Activated T-cell treated with anti-CD3 and anti-CD28 coated beads for 1 hour (primary cell): ENCODE data around the gene OR6K2.

Source experiments
- DNase-seq: peaks from one replicate; pipeline ENCODE4 v3.0.0-alpha.2; 2020; ENCODE audit warnings: low read depth

OR6K2 gene

DNA sequence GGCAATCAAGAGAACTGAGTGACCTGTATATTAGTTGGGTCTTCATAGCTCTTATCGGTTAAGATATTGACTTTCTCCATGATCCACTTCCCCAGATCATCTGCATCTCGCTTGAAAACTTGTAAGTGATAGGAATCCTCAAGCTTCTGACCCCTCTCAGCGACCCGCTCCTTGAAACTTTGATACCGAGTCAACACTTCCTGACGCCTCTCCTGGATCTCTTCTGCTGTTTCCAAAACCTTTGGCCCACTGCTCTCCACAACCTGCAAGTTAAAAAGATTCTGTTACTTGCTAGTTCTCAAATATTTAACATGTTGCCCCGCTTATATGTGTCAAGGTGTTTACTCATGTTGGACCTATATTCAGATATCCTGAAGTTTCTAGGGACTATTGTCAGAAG lies 15.4 kb downstream of the OR6K2 start:
- DNase-seq, result no peak

DNA sequence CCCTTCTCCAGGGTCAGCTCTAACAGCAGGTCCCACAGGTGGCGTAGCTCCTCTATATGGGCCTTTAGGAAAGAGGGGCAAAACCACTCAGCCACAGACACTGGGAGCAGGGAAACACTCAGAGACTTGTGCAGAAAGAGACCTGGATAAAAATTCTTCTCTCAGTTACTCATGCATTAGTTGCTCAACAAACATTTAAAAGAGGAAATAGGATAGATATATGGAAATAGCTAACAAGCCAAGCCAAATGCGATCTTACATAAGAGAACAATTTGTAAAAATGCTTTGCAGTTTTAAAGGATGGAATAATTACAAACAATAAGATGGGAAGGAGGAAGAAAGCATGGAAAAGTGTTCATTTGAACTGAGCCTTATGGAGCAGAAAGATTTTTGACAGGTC lies 18.8 kb downstream of the OR6K2 start:
- DNase-seq, result no peak

DNA sequence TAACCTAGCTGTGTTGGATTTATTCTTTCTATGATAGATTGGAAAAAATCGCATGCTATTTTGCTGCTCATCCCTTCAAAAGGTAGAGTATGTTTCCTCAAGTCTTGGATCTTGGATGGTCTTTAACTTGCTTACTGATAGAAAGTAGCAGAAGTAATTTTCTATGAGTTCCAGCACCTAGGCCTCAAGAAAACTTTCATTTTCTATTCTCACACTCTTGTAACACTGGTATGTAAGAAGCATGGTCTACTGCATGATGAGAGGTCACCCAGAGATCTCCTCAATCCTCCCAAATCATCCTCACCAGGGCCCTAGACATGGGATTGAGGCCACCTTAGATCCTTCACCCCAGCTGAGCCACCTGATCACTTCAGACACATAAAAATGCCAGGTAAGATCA lies 21.2 kb downstream of the OR6K2 start:
- DNase-seq, result no peak

- DNase-seq, result no peak
Observed at GRCh38 chr1:158675563-158676323, 24.7 kb downstream of the OR6K2 start.

DNA sequence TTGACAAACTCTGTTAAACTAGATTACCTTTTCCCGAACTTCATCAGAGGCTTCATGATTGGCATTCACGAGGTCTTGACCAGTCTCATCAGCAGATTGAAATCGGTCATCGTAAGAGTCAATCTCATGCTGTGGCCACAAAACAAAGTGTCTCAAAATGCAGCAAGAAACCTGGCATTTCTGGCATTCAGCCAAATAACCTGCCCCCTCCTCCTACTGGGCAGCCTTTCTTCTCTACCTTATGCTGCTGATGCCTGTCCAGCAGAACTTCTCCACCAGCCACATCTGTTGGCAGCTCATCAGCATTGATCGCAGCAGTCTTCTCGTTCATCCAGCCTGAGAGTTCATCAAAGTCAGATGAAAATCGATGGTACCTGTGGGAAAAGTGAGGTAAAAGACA lies 26.1 kb downstream of the OR6K2 start:
- no peak for DNase-seq

DNA sequence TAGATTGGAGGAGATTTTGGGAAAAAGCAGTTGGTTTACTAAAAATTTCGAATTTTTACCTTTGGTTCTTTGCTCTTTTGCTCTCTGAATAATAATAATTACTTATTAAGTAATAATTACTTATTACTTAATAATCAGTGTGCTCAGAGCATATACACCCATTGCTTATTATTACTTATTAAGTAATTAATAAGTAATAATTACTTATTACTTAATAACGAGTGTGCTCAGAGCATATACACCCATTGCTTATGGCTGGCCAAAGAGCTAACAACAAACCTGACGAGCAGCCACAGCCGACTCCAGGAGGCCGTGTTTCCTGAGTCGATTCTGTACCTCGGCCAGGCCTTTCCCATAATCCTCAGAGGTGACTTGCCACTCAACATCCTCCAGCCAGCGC lies 34.4 kb downstream of the OR6K2 start:
- no peak for DNase-seq

DNA sequence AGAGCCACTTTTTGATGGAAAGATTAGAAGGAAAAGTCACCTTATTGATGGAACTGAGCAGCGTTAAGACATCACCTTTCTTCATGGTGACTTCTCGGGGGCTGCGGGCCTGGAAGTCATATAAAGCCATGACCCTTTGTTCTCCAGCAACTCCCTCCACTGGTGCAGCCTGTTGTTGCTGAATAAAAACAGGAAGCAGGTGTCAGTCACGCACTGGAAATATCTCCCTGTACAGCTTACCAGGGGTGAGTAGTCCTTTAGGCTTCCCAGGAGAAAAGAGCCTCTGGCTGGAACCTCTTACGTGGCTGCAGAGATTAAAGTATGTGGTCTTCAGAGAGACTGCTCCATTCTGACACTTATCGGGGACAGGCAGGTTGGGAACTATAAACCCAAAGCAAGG lies 45.9 kb downstream of the OR6K2 start:
- no peak for DNase-seq

DNA sequence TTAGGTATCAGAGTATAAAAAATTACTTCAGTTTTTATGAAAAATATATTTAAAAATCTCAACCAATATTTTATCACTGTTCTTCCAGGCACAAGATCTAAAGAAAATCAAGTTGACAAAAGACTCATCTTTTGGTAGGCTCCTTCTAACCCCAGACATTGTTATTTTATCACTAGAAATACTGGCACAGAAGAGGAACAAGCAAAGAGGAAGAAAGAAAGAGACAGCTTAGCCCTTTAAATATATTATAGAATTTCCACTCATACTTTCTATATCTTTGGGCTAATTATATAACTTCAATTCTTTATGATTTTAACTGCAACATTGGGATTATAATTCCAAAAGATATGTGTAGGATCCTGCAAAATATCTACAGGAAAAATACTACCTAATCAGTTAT lies 46.4 kb downstream of the OR6K2 start:
- DNase-seq, result no peak

DNA sequence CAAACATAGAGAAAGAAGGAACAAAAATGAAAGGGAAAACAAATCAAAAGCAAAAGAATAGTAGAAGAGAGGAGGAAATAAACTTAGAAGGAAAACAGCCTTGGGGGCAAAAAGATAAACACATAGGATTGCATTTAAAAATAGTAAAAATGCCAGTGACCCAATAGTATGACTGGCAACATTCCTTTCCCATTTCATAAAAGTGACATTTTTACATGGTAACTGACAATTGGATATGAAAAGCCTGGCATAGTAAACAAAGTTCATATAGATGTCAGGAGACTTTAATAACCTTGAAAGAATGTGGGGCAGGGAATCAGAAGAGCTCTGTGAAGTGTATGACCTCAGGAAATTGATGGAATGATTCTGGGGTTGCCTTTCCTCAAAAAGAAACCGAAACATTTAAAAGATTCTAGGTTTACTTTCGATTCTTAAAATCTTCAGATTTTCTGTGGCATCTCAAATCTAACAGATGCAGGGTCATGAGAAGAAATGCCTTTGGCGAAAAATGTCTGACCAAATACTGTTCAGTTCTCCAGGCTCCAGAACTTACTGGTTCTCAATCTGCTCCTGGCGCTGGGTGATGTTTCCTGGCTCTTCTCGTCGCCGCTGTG lies 47.6 kb downstream of the OR6K2 start:
- no peak for DNase-seq
